NCI-H187 (cell line): ENCODE data around the gene BAG5.
A peak's percentile ranks its signal among the peaks of the same experiment; 100 is the strongest.
"Not testable (repeated sequence)": the region's sequence is repeated elsewhere in the genome, so short reads cannot be mapped to it uniquely, and the experiment has no call there.

Experiments used
- DNase-seq, 2 experiments: peaks; one replicate each; lab custom pipeline; 2025; lab: John Stamatoyannopoulos, UW

BAG5 gene

GRCh38 chr14:103534576-103535061 is 27.8 kb downstream of the BAG5 start:
- DNase-seq = no peak

- DNase-seq = no peak
Observed at GRCh38 chr14:103533999-103534575, 28.4 kb downstream of the BAG5 start.

GRCh38 chr14:103533137-103533998 is 29.1 kb downstream of the BAG5 start:
- no peak for DNase-seq

GRCh38 chr14:103532216-103533136 is 30.0 kb downstream of the BAG5 start:
- no peak for DNase-seq

GRCh38 chr14:103531421-103532215 is 30.8 kb downstream of the BAG5 start:
- no peak for DNase-seq

GRCh38 chr14:103530831-103531230 is 31.6 kb downstream of the BAG5 start:
- no peak for DNase-seq

- DNase-seq = no peak
Observed at GRCh38 chr14:103530390-103530789, 32.1 kb downstream of the BAG5 start.

- DNase-seq = no peak
Observed at GRCh38 chr14:103529383-103530365, 32.8 kb downstream of the BAG5 start.

GRCh38 chr14:103528587-103529382 is 33.7 kb downstream of the BAG5 start, which contains the start of gene TRMT61A:
TSS of gene TRMT61A (plus strand) at chr14:103529196. CDS start at chr14:103529979, 783 bp downstream.
- DNase-seq = peak; percentile 60 to 93

- DNase-seq = no peak
Observed at GRCh38 chr14:103528146-103528586, 34.3 kb downstream of the BAG5 start.

GRCh38 chr14:103527408-103528145 is 34.9 kb downstream of the BAG5 start:
- no peak for DNase-seq

- no peak for DNase-seq
Observed at GRCh38 chr14:103526914-103527248, 35.6 kb downstream of the BAG5 start.

GRCh38 chr14:103526247-103526913 is 36.1 kb downstream of the BAG5 start:
- no peak for DNase-seq

- not testable (repeated sequence) for DNase-seq
Observed at GRCh38 chr14:103525430-103526246, 36.8 kb downstream of the BAG5 start.

GRCh38 chr14:103524002-103524935 is 38.2 kb downstream of the BAG5 start:
- DNase-seq = no peak

GRCh38 chr14:103523575-103523954 is 38.9 kb downstream of the BAG5 start:
- no peak for DNase-seq
